ENCODE data around the gene CBLB.

CBLB gene

GRCh38 chr3:105611304-105612192 lies 257.3 kb downstream of the CBLB start:
- no peak for FAIRE-seq

GRCh38 chr3:105610473-105610872 lies 258.3 kb downstream of the CBLB start:
- no peak for FAIRE-seq

- FAIRE-seq, result no peak
Measured at GRCh38 chr3:105608623-105609022, 260.2 kb downstream of the CBLB start.

- FAIRE-seq, result no peak
Measured at GRCh38 chr3:105606016-105606415, 262.8 kb downstream of the CBLB start.
